ENCODE results near the gene TTC33. TPM values are rescaled to one million over a fixed set of nuclear protein-coding genes. Genes with fewer than 3 reads are reported as not detected.

TTC33 gene
- total and polyA plus RNA-seq, 2 of the 13 experiments (the other 11 are each of a cell fraction or from before 2014, with no cell fraction given), result 4.5 to 20.0 TPM

DNA sequence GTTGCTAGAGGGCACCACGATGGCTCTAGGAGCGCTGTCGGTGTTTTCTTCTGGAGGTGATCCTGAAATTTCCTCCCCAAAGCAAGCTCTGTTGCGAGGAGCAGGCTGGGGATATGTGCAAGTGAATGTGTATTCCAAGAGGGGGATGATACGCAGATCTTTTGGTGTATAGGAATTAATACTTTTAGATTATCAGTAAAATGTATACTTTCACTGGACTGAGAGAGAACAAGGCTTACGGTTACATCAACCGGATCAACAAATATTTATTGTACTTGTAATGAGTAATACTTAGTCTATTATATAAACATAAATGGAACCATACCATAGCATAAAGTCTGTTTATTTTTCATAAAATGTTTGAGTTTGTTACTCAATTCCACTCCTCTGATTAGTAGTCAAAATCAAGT lies 43.0 kb upstream of the TTC33 start:
- FAIRE-seq (peak; percentile 30), ATAC-seq (peak; percentile 64)
- intact Hi-C loops (cut with micrococcal nuclease; ENCODE audit: unreplicated experiment), result loop anchor here (1.0 kb wide), 2 partner anchors 35 to 44 kb away; partner anchors contain the start of gene TTC33
- TF ChIP-seq, protein P1, sequence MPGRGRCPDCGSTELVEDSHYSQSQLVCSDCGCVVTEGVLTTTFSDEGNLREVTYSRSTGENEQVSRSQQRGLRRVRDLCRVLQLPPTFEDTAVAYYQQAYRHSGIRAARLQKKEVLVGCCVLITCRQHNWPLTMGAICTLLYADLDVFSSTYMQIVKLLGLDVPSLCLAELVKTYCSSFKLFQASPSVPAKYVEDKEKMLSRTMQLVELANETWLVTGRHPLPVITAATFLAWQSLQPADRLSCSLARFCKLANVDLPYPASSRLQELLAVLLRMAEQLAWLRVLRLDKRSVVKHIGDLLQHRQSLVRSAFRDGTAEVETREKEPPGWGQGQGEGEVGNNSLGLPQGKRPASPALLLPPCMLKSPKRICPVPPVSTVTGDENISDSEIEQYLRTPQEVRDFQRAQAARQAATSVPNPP (CRISPR knock-in tag; IDR thresholded peaks at IDR 0.05), result no peak
- TF ChIP-seq MYPOP (CRISPR knock-in tag; IDR thresholded peaks at IDR 0.05) (no peak), JARID2 (CRISPR knock-in tag; IDR thresholded peaks at IDR 0.05; ENCODE audit: insufficient replicate concordance) (no peak), HDAC1 (CRISPR knock-in tag; IDR thresholded peaks at IDR 0.05) (peak; percentile 37; the same call in 1 of the 2 replicates), ZNF737 (CRISPR knock-in tag; IDR thresholded peaks at IDR 0.05; ENCODE audit: borderline replicate concordance) (no peak), DNMT3B (CRISPR knock-in tag; conservative IDR thresholded peaks at IDR 0.05) (no peak), ZNF576 (CRISPR knock-in tag; IDR thresholded peaks at IDR 0.05) (no peak), CREB1 (IDR thresholded peaks at IDR 0.05) (no peak), CREB1 (CRISPR knock-in tag; IDR thresholded peaks at IDR 0.05) (peak; percentile 28; the same call in 1 of the 2 replicates), ZNF800 (CRISPR knock-in tag; IDR thresholded peaks at IDR 0.05) (no peak), GPBP1L1 (CRISPR knock-in tag; IDR thresholded peaks at IDR 0.05) (no peak), SMAD9 (CRISPR knock-in tag; IDR thresholded peaks at IDR 0.05) (no peak)
- TF ChIP-seq, protein P2, sequence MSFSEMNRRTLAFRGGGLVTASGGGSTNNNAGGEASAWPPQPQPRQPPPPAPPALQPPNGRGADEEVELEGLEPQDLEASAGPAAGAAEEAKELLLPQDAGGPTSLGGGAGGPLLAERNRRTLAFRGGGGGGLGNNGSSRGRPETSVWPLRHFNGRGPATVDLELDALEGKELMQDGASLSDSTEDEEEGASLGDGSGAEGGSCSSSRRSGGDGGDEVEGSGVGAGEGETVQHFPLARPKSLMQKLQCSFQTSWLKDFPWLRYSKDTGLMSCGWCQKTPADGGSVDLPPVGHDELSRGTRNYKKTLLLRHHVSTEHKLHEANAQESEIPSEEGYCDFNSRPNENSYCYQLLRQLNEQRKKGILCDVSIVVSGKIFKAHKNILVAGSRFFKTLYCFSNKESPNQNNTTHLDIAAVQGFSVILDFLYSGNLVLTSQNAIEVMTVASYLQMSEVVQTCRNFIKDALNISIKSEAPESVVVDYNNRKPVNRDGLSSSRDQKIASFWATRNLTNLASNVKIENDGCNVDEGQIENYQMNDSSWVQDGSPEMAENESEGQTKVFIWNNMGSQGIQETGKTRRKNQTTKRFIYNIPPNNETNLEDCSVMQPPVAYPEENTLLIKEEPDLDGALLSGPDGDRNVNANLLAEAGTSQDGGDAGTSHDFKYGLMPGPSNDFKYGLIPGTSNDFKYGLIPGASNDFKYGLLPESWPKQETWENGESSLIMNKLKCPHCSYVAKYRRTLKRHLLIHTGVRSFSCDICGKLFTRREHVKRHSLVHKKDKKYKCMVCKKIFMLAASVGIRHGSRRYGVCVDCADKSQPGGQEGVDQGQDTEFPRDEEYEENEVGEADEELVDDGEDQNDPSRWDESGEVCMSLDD (CRISPR knock-in tag; IDR thresholded peaks at IDR 0.05; ENCODE audit: borderline replicate concordance), result no peak
- TF ChIP-seq, protein P3, sequence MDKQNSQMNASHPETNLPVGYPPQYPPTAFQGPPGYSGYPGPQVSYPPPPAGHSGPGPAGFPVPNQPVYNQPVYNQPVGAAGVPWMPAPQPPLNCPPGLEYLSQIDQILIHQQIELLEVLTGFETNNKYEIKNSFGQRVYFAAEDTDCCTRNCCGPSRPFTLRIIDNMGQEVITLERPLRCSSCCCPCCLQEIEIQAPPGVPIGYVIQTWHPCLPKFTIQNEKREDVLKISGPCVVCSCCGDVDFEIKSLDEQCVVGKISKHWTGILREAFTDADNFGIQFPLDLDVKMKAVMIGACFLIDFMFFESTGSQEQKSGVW (CRISPR knock-in tag; IDR thresholded peaks at IDR 0.05; ENCODE audit: borderline replicate concordance), result no peak

More for the DNA sequence above, 43.0 kb upstream of the TTC33 start:
- Histone ChIP-seq H3K9me3 (ENCODE audit: low read length) (no peaks in the 10 kb centered on the region), H3K4me3 (replicated peaks in 1 of 3; ENCODE audit: insufficient read depth in 1 of 3, low read depth in 2 of 3, low read length in 3 of 3) (peak overlapping the region; percentile 73 to 94 (median 93)), H3K9ac (ENCODE audit: insufficient read depth, low read depth, low read length) (peak overlapping the region; percentile 71), H2AFZ (ENCODE audit: low read length) (peak overlapping the region; percentile 92), H3K27me3 (ENCODE audit: control insufficient read depth in 1 of 2, insufficient read depth in 2 of 2, low read length in 2 of 2) (no peaks in the 10 kb centered on the region; a peak in 1 of 5 replicates), H3K36me3 (replicated peaks in 1 of 2; ENCODE audit: control insufficient read depth in 1 of 2, insufficient read depth in 2 of 2, low read length in 2 of 2) (no peaks in the 10 kb centered on the region), H3K4me2 (ENCODE audit: low read depth, low read length) (peak overlapping the region; percentile 92), H3K4me1 (ENCODE audit: insufficient read depth, low read length) (peaks cover 58% of the 10 kb centered on the region), H3K27ac (ENCODE audit: extremely low read length, insufficient read depth, low read length) (peak overlapping the region; percentile 63), H4K20me1 (ENCODE audit: insufficient read depth, low read length) (peaks cover 12% of the 10 kb centered on the region), H3K79me2 (ENCODE audit: insufficient read depth, low read length) (peaks cover 37% of the 10 kb centered on the region)
- 0% methylated on average over 7 of the region's 7 CpGs for WGBS (ENCODE audit: low lambda C conversion rate)
- no TSS peak for BruUV-seq (replicated peaks)
- ChIA-PET CTCF (ENCODE audit: low intra/inter-chr PET ratio, low total read pairs) (interaction anchor here (1.7 kb wide), 1 partner anchor 44 kb away, joined by 19 read pairs; the partner anchor contains the start of gene TTC33), POLR2A (interaction anchor here (0.8 to 2.2 kb wide), 7 partner anchors 8 to 31 kb away, joined by 3 to 11 read pairs (median 6); no protein-coding TSS in a partner anchor)
- in situ Hi-C loops (cut with HindIII; ENCODE audit: extremely low pct_ligation_motif_present, low pct_unique_long_range_greater_than_20kb), result no loop called here
- peak; percentile 44 for DNase-seq (ENCODE audit: low spot score)
